HG02642 (cell line): Measurements from ENCODE around the gene ESRRG.
"Not testable (repeated sequence)": the region's sequence is repeated elsewhere in the genome, so short reads cannot be mapped to it uniquely, and the experiment has no call there.

Experiments
- ATAC-seq: cut with Tn5 transposase; IDR thresholded peaks from one replicate; pipeline ENCODE4 v1.9.1; 2021; ENCODE audit warnings: mild to moderate bottlenecking; ENCODE audit not compliant: unreplicated experiment, poor library complexity

Gene ESRRG

GRCh38 chr1:216710055-216710454 is 13.2 kb downstream of the ESRRG start:
- ATAC-seq = no peak

GRCh38 chr1:216705676-216706075 is 17.6 kb downstream of the ESRRG start:
- no peak for ATAC-seq

- ATAC-seq = not testable (repeated sequence)
These were observed 19.2 kb downstream of the ESRRG start for GRCh38 chr1:216704065-216704464.

GRCh38 chr1:216702170-216702569 is 21.1 kb downstream of the ESRRG start:
- ATAC-seq = no peak

- ATAC-seq = no peak
These were observed 22.4 kb downstream of the ESRRG start for GRCh38 chr1:216700779-216701178.

- no peak for ATAC-seq
These were observed 31.5 kb downstream of the ESRRG start for GRCh38 chr1:216691710-216692109.

GRCh38 chr1:216690603-216691002 is 32.6 kb downstream of the ESRRG start:
- no peak for ATAC-seq

GRCh38 chr1:216688127-216688657 is 35.0 kb downstream of the ESRRG start:
- ATAC-seq = no peak

GRCh38 chr1:216686860-216687766 is 36.1 kb downstream of the ESRRG start:
- no peak for ATAC-seq

- no peak for ATAC-seq
These were observed 40.5 kb downstream of the ESRRG start for GRCh38 chr1:216682752-216683151.

GRCh38 chr1:216679108-216679507 is 44.1 kb downstream of the ESRRG start:
- ATAC-seq = no peak

- no peak for ATAC-seq
These were observed 52.9 kb downstream of the ESRRG start for GRCh38 chr1:216670118-216670883.

GRCh38 chr1:216666441-216666840 is 56.8 kb downstream of the ESRRG start:
- no peak for ATAC-seq

- no peak for ATAC-seq
These were observed 57.4 kb downstream of the ESRRG start for GRCh38 chr1:216665856-216666255.

- no peak for ATAC-seq
These were observed 57.8 kb downstream of the ESRRG start for GRCh38 chr1:216665406-216665805.

- no peak for ATAC-seq
These were observed 60.5 kb downstream of the ESRRG start for GRCh38 chr1:216662681-216663080.

- ATAC-seq = no peak
These were observed 62.7 kb downstream of the ESRRG start for GRCh38 chr1:216660561-216660960.

GRCh38 chr1:216653001-216653400 is 70.2 kb downstream of the ESRRG start:
- no peak for ATAC-seq

- ATAC-seq = no peak
These were observed 71.3 kb downstream of the ESRRG start for GRCh38 chr1:216651826-216652418.

- ATAC-seq = no peak
These were observed 80.1 kb downstream of the ESRRG start for GRCh38 chr1:216643176-216643575.
